Adrenal gland (tissue), 5 donors: ENCODE measurements around the gene RGS4.

Experiments used
- POLR2A ChIP-seq, 2 donors: fragments of 450-650 bp; IDR thresholded peaks; one replicate each; pipeline ENCODE4 v1.6.1; 2017; ENCODE audit warnings: antibody characterized with exemption in 2 of 2, mild to moderate bottlenecking in 2 of 2, moderate library complexity in 1 of 2
- TF ChIP-seq, protein P1 (sequence below), 6 experiments: fragments of 450-650 bp in 4 of 6; fragments of 200-600 bp in 2 of 6; sonication (generic) in 1 of 6; IDR thresholded peaks; 1 replicate in 5 of 6; 2 replicates in 1 of 6; pipeline versions ENCODE4 v1.5.1 to v1.8.0; 2016 to 2021; ENCODE audit warnings: antibody characterized with exemption in 6 of 6, mild to moderate bottlenecking in 2 of 6, moderate library complexity in 1 of 6
- donor health status: DM: no; HTN: no; CAD: no.

DNA sequence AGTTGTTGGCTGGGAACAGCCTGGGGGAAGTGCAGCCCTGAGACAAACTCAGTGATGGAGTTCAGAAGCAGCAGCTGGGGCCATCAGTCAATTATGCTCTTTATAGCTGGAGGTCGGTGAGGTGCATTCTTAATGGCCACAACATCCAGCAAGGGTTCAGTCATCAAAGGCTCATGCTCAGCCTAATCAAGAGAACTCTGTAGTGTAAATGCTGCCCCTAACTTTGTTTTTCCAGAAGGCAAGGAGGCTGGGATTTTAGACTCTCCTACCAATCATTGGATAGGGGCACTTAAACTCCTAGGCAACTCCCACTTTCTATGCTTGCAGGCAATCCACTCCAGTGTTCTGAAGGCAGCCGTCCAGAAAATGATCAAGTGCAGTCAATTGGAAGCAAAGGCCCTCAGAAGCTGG is 15.0 kb upstream of the RGS4 start:
- TF ChIP-seq, protein P1, sequence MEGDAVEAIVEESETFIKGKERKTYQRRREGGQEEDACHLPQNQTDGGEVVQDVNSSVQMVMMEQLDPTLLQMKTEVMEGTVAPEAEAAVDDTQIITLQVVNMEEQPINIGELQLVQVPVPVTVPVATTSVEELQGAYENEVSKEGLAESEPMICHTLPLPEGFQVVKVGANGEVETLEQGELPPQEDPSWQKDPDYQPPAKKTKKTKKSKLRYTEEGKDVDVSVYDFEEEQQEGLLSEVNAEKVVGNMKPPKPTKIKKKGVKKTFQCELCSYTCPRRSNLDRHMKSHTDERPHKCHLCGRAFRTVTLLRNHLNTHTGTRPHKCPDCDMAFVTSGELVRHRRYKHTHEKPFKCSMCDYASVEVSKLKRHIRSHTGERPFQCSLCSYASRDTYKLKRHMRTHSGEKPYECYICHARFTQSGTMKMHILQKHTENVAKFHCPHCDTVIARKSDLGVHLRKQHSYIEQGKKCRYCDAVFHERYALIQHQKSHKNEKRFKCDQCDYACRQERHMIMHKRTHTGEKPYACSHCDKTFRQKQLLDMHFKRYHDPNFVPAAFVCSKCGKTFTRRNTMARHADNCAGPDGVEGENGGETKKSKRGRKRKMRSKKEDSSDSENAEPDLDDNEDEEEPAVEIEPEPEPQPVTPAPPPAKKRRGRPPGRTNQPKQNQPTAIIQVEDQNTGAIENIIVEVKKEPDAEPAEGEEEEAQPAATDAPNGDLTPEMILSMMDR (IDR thresholded peaks at IDR 0.05), result no peak
- TF ChIP-seq POLR2A (IDR thresholded peaks at IDR 0.05), result no peak
